ENCODE measurements around the gene DYNLT1.

- TF ChIP-seq POLR2A (IDR thresholded peaks at IDR 0.05) (no peak), CTCF (IDR thresholded peaks at IDR 0.05) (no peak)
These were observed 9.7 kb downstream of the DYNLT1 start for GRCh38 chr6:158634695-158635426.

All from Peyer's patch (tissue), 4 donors.